Pulmonary artery endothelial cell (primary cell): Measurements from ENCODE around the gene SLC4A8. TPM values are rescaled to one million over a fixed set of nuclear protein-coding genes. Genes with fewer than 3 reads are reported as not detected.
"Not testable (repeated sequence)": the region's sequence is repeated elsewhere in the genome, so short reads cannot be mapped to it uniquely, and the experiment has no call there.

Experiments
- DNase-seq: peaks from one replicate; pipeline ENCODE4 v3.0.0-alpha.2; 2011; ENCODE audit warnings: low read depth, low spot score
- total RNA-seq: library from RNA; depleted of rRNA; stranded (reverse); fragments of >200 nt; gene quantifications from 2 replicates; pipeline ENCODE4 v1.2.3, GENCODE V29; 2014

SLC4A8 gene
- total RNA-seq, 1 donor from 2014 or later, result 3.7 TPM

DNA sequence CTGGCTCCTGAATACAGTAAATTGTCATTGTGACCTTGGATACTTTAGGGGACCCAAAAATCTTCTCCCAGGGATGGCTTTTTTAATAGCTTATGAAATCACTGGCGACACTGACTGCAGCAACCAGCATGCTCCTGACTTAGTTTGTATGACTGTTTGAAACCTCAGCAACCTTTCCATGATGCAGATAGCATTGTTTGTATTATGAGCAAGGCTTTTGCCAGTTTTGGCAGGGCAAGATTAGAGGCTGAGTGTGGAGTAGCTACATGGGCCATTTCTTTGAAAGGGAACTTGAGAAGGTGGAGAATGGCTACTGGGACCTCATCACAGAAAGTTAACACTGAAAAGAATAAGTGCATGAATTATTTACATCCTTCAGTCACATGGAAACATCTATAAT lies 50.9 kb downstream of the SLC4A8 start:
- no peak for DNase-seq

- no peak for DNase-seq
These were observed 56.3 kb downstream of the SLC4A8 start for GRCh38 chr12:51480978-51481377.

GRCh38 chr12:51482929-51483697 lies 58.5 kb downstream of the SLC4A8 start:
- no peak for DNase-seq

GRCh38 chr12:51484119-51484518 lies 59.5 kb downstream of the SLC4A8 start:
- DNase-seq, result no peak

- DNase-seq, result no peak
These were observed 63.6 kb downstream of the SLC4A8 start for GRCh38 chr12:51488281-51488680.

DNA sequence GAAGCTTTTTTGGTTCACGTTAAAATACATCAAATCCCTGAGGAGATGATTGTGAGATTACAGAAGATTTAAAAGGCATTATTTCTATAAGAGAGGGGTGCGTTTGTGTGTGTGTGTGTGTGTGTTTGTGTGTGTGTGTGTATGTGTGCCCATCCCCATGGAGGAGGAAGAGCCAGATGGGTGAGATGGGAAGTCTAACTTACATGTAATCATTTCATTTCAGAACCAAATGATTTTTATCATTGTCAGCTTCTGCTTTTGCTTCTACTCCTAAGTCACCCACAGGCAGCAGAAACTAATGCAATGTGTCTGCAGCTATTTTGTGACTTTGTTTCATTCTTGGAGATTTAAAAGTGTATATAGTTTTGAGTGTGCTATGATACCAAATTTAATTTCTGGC lies 68.7 kb downstream of the SLC4A8 start:
- DNase-seq, result no peak

GRCh38 chr12:51496895-51497294 lies 72.3 kb downstream of the SLC4A8 start:
- DNase-seq, result no peak

GRCh38 chr12:51504851-51505250 lies 80.2 kb downstream of the SLC4A8 start:
- no peak for DNase-seq

DNA sequence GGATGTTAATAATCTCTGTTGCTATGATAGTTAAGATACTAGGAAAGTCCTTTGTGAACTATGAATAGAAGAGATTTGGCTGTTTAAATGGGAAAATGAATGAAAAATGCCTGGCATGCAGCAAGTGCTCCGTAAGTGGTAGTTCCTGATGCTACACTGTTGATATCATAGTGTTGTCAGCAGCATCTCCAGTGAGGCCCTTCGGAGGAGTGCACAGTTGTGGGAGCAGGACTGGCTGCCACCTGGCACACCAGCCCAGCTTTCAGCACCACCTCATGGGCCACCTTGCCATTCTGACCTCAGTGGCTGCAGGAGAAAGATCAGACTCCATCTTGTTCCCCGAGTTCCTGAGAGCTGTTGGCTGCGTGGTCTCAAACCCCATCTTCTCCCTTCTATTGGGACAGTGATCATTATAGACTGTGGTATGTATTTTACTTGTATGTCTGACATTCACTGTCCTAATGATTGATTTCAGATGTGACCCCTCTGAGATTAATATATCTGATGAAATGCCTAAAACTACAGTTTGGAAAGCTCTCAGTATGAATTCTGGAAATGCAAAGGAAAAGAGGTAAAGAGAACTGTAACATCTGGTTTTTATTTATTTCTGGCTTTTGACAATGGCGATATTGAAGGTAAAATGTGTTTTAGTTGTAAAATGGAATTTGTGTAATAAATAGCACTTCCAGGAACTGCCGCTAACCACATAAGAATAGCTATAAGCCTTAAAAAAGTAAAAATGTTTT lies 80.9 kb downstream of the SLC4A8 start:
- no peak for DNase-seq

DNA sequence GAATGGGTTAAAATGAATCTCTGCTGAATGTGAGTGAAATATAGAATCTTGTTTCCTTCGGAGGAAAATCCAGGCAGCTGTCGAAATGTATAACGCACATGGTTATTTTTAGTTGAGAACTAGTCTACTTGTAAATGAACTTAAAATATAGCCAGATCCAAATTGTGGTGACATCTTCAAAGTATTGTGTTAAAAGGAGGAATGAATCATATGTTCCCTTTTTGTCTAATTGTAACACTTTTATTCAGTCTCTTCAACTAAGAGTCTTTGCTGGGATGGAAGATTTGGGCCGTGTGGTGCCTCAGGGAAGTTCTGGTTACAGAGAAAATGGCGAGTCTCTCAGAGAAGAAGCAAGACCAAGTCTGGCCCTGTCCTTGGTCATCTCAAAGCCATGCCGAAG lies 82.5 kb downstream of the SLC4A8 start:
- no peak for DNase-seq

DNA sequence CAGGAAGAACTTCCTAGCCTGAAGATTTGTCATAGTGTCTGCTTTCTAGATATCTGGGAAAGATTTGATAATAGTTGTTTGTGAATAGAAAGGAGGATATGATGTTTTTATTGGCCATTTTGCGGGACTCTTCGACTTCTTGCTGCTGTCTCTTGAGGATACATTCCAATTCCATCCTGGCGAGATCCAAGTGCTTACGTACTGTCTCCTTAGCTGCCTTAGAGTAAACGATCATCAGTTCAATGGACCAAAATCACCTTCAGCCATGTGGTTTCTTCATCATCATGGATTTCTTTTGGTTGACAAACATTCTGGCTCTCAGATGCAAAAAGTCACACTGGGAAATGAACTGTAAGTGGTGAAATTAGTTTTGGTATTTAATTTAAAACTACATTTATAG lies 83.7 kb downstream of the SLC4A8 start:
- no peak for DNase-seq

DNA sequence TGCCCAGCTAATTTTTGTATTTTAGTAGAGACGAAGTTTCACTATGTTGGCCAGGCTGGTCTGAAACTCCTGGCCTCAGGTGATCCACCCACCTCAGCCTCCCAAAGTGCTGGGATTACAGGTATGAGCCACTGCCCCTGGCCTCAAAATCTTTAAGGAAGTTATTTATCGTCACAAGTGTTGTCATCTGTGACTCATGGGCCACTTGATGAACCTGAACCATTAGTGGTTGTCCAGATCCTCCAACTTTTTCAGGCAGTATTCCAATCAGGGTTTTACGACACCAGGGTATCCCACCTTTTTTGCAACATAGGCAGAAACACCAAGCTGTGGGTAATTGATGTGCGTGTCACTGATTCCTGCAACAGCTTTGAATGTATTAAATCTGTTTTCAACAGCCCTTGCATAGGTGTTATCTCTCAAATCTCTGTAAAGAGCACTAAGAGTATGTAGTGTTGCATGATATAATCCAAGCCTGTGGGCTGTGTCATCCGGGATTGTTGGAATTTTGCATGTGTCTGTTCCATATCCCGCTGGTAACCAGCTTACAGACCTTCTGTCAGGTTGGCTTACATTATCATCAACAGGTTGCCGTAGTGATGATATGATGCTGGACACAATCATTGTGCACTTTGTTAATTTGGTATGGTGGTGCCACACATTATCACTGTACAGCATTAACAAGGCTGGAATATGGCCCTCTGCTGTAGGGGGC lies 87.1 kb downstream of the SLC4A8 start:
- DNase-seq, result no peak

DNA sequence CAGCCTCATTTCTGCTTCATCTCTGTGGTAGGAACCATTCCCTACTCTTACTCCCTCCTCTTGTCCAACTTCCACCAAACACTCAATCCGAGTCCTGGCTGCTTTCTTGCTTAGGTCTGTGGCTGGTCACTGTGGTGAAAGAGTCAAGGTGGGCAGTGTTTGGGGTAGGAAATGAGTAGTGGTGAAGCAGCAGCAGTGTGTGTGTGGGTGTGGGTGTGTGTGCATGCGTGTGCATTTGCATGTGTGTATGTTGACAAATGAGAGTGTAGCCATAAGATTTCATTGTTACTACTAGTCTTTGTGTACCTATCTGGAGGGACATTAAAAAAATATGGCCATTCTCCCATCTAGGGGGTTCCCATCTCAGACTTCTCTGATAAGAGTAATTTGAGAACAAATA lies 87.8 kb downstream of the SLC4A8 start:
- DNase-seq, result no peak

DNA sequence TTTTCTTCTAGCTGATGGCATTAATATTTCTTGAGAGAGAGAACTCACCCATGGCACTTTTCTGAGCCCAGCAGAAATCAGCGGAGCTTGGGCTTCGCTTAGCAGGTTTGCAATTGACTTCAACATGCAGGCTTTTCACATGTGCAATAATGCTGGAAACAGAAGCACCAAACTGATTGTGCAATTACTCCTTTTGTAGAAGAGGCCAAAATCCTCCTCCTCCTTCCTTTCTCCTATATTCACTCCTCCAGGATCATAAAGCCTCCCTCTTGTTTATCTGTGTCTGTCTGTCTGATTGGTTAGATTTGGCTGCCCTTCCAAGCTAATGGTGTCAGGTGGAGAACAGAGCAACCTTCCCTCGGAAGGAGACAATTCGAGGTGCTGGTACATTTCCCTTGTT lies 90.4 kb downstream of the SLC4A8 start:
- not testable (repeated sequence) for DNase-seq

DNA sequence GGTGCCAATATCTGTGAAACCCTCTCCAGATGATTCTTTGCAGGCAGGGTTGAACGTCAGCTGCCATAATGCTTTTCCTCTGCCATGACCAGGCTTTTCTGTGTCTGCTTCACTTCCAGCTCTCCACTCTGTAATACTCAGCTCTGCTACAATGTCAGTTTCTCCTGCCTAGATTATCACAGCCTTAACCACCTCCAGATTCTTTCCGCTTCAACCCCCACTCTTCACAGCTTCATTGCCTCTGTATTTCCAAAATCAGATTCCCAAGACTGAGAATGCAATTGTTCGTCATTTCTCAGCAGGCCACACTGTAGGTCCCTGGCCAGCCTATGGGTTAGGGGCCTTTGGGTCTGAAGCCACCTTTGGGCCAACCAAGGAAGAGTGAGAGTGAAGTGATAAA lies 92.7 kb downstream of the SLC4A8 start:
- DNase-seq, result no peak

GRCh38 chr12:51517800-51518199 lies 93.2 kb downstream of the SLC4A8 start:
- no peak for DNase-seq

DNA sequence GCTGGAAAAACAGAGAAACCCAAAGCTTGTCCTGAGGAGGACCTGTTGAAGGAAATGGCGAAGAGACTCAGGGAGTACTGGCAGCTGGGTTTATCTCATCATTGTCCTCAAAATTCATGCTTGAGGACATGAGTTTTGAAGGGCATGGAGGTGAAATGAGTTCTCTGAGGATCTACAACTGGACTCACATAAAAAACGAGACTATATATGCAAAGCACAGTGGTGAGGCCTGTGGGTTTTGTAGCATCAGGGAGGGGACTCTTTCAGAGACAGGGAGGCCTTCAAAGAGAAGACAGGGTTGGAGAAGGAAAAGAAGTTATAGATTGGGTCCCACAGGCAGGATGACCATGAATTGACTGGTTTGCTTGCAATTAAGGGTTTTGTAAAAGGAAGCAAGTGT lies 95.1 kb downstream of the SLC4A8 start:
- DNase-seq, result no peak

DNA sequence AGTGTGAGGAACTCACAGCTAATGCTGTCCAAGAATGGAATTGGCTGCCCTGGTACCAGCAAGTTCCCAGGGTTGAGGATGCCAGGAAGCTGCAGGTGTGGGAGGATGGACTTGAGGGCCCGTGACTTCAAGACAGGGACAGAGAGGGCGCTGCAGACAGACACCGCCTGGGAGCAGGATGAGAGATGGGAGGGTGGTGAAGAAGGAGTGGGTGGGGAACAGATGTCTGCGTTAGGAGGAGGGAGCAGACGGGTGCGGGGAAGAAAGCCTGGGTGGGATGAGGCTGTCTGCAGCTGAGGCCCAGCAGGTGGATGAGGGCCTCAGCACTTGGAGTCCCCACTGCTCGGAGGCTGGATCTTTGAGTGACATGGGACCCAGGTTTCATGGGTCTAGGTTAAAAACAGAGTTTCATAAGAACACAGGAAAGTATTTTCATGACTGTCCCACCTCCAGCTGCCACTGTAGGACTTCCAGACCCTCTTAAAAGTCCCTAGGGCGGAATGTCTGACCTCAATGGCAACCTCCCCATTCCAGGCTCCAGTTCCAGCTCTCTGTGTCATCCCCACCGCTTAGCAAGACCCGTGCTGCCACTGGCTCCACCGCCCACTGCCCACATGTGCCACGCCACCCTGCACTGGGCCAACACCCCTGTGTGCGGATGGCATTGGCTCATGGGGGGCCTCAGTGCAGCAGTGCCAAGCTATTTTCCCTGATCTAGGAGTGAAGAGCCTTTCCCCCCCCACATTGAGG lies 96.1 kb downstream of the SLC4A8 start:
- DNase-seq, result no peak

GRCh38 chr12:51521554-51522276 lies 97.1 kb downstream of the SLC4A8 start:
- no peak for DNase-seq

DNA sequence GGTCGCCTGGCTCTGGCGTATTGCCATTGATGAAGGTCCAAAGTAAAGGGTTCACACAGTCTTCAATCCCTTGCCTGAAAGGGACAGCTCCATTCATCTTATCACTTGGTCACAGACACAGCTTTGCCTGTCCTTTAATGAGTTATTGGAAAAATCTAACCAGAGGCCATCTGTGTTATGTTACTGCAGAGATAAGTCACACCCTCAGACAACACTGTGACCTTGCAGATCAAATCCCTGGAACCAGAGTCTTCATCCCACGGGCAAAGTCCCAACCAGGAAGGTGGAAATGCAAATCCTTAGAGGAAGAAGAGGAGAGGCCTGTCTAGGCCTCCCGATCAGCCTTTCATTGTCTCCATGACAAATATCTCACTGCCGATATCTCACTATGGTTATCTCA lies 98.1 kb downstream of the SLC4A8 start:
- no peak for DNase-seq

- DNase-seq, result no peak
These were observed 99.8 kb downstream of the SLC4A8 start for GRCh38 chr12:51524386-51524901.
